Mesendoderm (in vitro differentiated cells): ENCODE results near the gene ZFHX3.

ENCODE experiments used
- DNase-seq: peaks from one replicate; pipeline ENCODE4 v3.0.0; 2013
- H2AK5ac ChIP-seq: 2 replicates; pipeline ENCODE4 v1.6.1; 2013; ENCODE audit warnings: low read length, inconsistent platforms
- H2BK120ac ChIP-seq: 2 replicates; pipeline ENCODE4 v1.6.1; 2013; ENCODE audit warnings: low read depth, mild to moderate bottlenecking, low read length, moderate library complexity, mixed read lengths
- H2BK15ac ChIP-seq: replicated peaks from 2 replicates; pipeline ENCODE4 v1.6.1; 2013; ENCODE audit warnings: low read depth, mild to moderate bottlenecking, moderate library complexity
- H2BK5ac ChIP-seq: 2 replicates; pipeline ENCODE4 v1.6.1; 2013; ENCODE audit warnings: low read length, inconsistent platforms
- H3K18ac ChIP-seq: 2 replicates; pipeline ENCODE4 v1.6.1; 2013; ENCODE audit warnings: mild to moderate bottlenecking, low read length, mixed read lengths
- H3K23ac ChIP-seq: one replicate; pipeline ENCODE4 v1.6.1; 2013; ENCODE audit warnings: low read length
- H3K27ac ChIP-seq: 2 replicates; pipeline ENCODE4 v1.5.1; 2013; ENCODE audit warnings: low read depth, mild to moderate bottlenecking, inconsistent platforms, low read length, moderate library complexity
- H3K27me3 ChIP-seq: 2 replicates; pipeline ENCODE4 v1.6.1; 2013; ENCODE audit warnings: low read length, control low read depth, mild to moderate bottlenecking, inconsistent platforms; ENCODE audit not compliant: insufficient read depth, poor library complexity
- H3K36me3 ChIP-seq: 2 replicates; pipeline ENCODE4 v1.6.1; 2013; ENCODE audit warnings: low read length, inconsistent platforms; ENCODE audit not compliant: control insufficient read depth, insufficient read depth
- H3K4ac ChIP-seq: one replicate; pipeline ENCODE4 v1.6.1; 2013; ENCODE audit warnings: low read depth, mild to moderate bottlenecking, low read length, moderate library complexity
- H3K4me1 ChIP-seq: 2 replicates; pipeline ENCODE4 v1.6.1; 2013; ENCODE audit warnings: low read depth, low read length, inconsistent platforms; ENCODE audit not compliant: control insufficient read depth
- H3K4me2 ChIP-seq: 2 replicates; pipeline ENCODE4 v1.6.1; 2013; ENCODE audit warnings: low read length
- H3K4me3 ChIP-seq: 2 replicates; pipeline ENCODE4 v1.5.1; 2013; ENCODE audit warnings: mild to moderate bottlenecking, low read length
- H3K56ac ChIP-seq: one replicate; pipeline ENCODE4 v1.6.1; 2013; ENCODE audit warnings: low read length
- H3K79me1 ChIP-seq: 2 replicates; pipeline ENCODE4 v1.6.1; 2013; ENCODE audit warnings: low read length, inconsistent platforms
- H3K79me2 ChIP-seq: 2 replicates; pipeline ENCODE4 v1.6.1; 2013; ENCODE audit warnings: mild to moderate bottlenecking, low read length; ENCODE audit not compliant: control insufficient read depth, insufficient read depth
- H3K9ac ChIP-seq: 2 replicates; pipeline ENCODE4 v1.6.1; 2013; ENCODE audit warnings: low read length, inconsistent platforms
- H4K5ac ChIP-seq: one replicate; pipeline ENCODE4 v1.6.1; 2013; ENCODE audit warnings: low read length
- H4K8ac ChIP-seq: one replicate; pipeline ENCODE4 v1.6.1; 2013; ENCODE audit warnings: low read depth, mild to moderate bottlenecking, control low read depth, low read length, moderate library complexity
- WGBS: extraction: QIAGEN DNeasy Blood & Tissue Kit; methylation state at CpG from one replicate; pipeline ENCODE4 v1.1.7; 2013; ENCODE audit warnings: low lambda C conversion rate, missing lambda C conversion rate; ENCODE audit not compliant: insufficient coverage; ENCODE audit errors: extremely low coverage; 5-methylcytosine and 5-hydroxymethylcytosine counted together

ZFHX3 gene

GRCh38 chr16:73025151-73025855 lies 22.6 kb downstream of the ZFHX3 start:
- H3K27ac ChIP-seq, result no peak overlapping the region
- no peaks in the 10 kb centered on the region for H3K4me1 ChIP-seq
- no peak overlapping the region for H3K4me3 ChIP-seq
- H3K27me3 ChIP-seq, result peaks cover 20% of the 10 kb centered on the region
- no peak overlapping the region for H3K23ac ChIP-seq
- H3K79me1 ChIP-seq, result peaks cover 4% of the 10 kb centered on the region
- WGBS, result no CpG with 5 or more reads among the region's 11 CpGs
- H2BK5ac ChIP-seq, result no peak overlapping the region
- H3K56ac ChIP-seq, result no peak overlapping the region
- H2BK120ac ChIP-seq, result no peak overlapping the region
- no peak overlapping the region for H3K9ac ChIP-seq
- no peak for DNase-seq
- H2BK15ac ChIP-seq, result no peak overlapping the region
- H3K4me2 ChIP-seq, result no peak overlapping the region
- H3K4ac ChIP-seq, result no peak overlapping the region
- no peak overlapping the region for H3K18ac ChIP-seq
- H4K5ac ChIP-seq, result no peak overlapping the region
- no peak overlapping the region for H4K8ac ChIP-seq
- H2AK5ac ChIP-seq, result no peak overlapping the region
- H3K79me2 ChIP-seq, result no peaks in the 10 kb centered on the region
- no peaks in the 10 kb centered on the region for H3K36me3 ChIP-seq

- Histone ChIP-seq H3K23ac (no peak overlapping the region), H2AK5ac (no peak overlapping the region), H3K4me2 (no peak overlapping the region), H4K5ac (no peak overlapping the region), H3K4ac (no peak overlapping the region), H3K27ac (no peak overlapping the region), H3K56ac (no peak overlapping the region), H3K79me2 (no peaks in the 10 kb centered on the region), H3K36me3 (no peaks in the 10 kb centered on the region), H3K4me1 (no peaks in the 10 kb centered on the region), H3K27me3 (peaks cover 16% of the 10 kb centered on the region), H3K18ac (no peak overlapping the region), H2BK15ac (no peak overlapping the region), H4K8ac (no peak overlapping the region), H3K9ac (no peak overlapping the region), H3K79me1 (peaks cover 3% of the 10 kb centered on the region), H2BK120ac (no peak overlapping the region), H2BK5ac (no peak overlapping the region), H3K4me3 (no peak overlapping the region)
- no peak for DNase-seq
- no CpG with 5 or more reads among the region's 13 CpGs for WGBS
Observed at GRCh38 chr16:73024571-73025105, 23.3 kb downstream of the ZFHX3 start.

GRCh38 chr16:73023752-73024570 lies 24.0 kb downstream of the ZFHX3 start:
- no peaks in the 10 kb centered on the region for H3K4me1 ChIP-seq
- peaks cover 10% of the 10 kb centered on the region for H3K27me3 ChIP-seq
- H3K27ac ChIP-seq, result no peak overlapping the region
- no peak overlapping the region for H3K18ac ChIP-seq
- no peak overlapping the region for H4K8ac ChIP-seq
- H2BK120ac ChIP-seq, result no peak overlapping the region
- no peak for DNase-seq
- no peak overlapping the region for H2AK5ac ChIP-seq
- H3K79me1 ChIP-seq, result peaks cover 2% of the 10 kb centered on the region
- no peak overlapping the region for H3K4me3 ChIP-seq
- no peaks in the 10 kb centered on the region for H3K36me3 ChIP-seq
- no peak overlapping the region for H3K23ac ChIP-seq
- H4K5ac ChIP-seq, result no peak overlapping the region
- H2BK5ac ChIP-seq, result no peak overlapping the region
- no peak overlapping the region for H2BK15ac ChIP-seq
- H3K9ac ChIP-seq, result no peak overlapping the region
- H3K4me2 ChIP-seq, result no peak overlapping the region
- H3K79me2 ChIP-seq, result no peaks in the 10 kb centered on the region
- no peak overlapping the region for H3K4ac ChIP-seq
- WGBS, result no CpG with 5 or more reads among the region's 22 CpGs
- H3K56ac ChIP-seq, result no peak overlapping the region

- Histone ChIP-seq H3K36me3 (no peaks in the 10 kb centered on the region), H3K4me1 (no peaks in the 10 kb centered on the region), H3K79me1 (peaks cover 2% of the 10 kb centered on the region), H2BK15ac (no peak overlapping the region), H2AK5ac (no peak overlapping the region), H2BK5ac (no peak overlapping the region), H3K56ac (no peak overlapping the region), H2BK120ac (no peak overlapping the region), H3K4ac (no peak overlapping the region), H3K27me3 (peaks cover 9% of the 10 kb centered on the region), H3K4me3 (no peak overlapping the region), H3K18ac (no peak overlapping the region), H3K79me2 (no peaks in the 10 kb centered on the region), H3K23ac (no peak overlapping the region), H4K5ac (no peak overlapping the region), H3K9ac (no peak overlapping the region), H3K4me2 (no peak overlapping the region), H4K8ac (no peak overlapping the region), H3K27ac (no peak overlapping the region)
- WGBS, result no CpG with 5 or more reads among the region's 10 CpGs
- DNase-seq, result no peak
Observed at GRCh38 chr16:73023320-73023719, 24.6 kb downstream of the ZFHX3 start.

- H3K56ac ChIP-seq, result no peak overlapping the region
- no peak overlapping the region for H3K4me3 ChIP-seq
- H2BK15ac ChIP-seq, result no peak overlapping the region
- H3K4me2 ChIP-seq, result no peak overlapping the region
- no peak overlapping the region for H4K5ac ChIP-seq
- H2BK5ac ChIP-seq, result no peak overlapping the region
- no peak overlapping the region for H3K9ac ChIP-seq
- no peak overlapping the region for H3K23ac ChIP-seq
- H3K4me1 ChIP-seq, result no peaks in the 10 kb centered on the region
- WGBS, result no CpG with 5 or more reads among the region's 7 CpGs
- H3K36me3 ChIP-seq, result no peaks in the 10 kb centered on the region
- no peaks in the 10 kb centered on the region for H3K79me2 ChIP-seq
- H2BK120ac ChIP-seq, result no peak overlapping the region
- no peak overlapping the region for H3K4ac ChIP-seq
- peaks cover 2% of the 10 kb centered on the region for H3K79me1 ChIP-seq
- H3K18ac ChIP-seq, result no peak overlapping the region
- no peak overlapping the region for H3K27ac ChIP-seq
- no peak overlapping the region for H4K8ac ChIP-seq
- no peak for DNase-seq
- peaks cover 6% of the 10 kb centered on the region for H3K27me3 ChIP-seq
- no peak overlapping the region for H2AK5ac ChIP-seq
Observed at GRCh38 chr16:73022534-73022933, 25.4 kb downstream of the ZFHX3 start.
